Activated CD8-positive, alpha-beta memory T cell treated with anti-CD3 and anti-CD28 coated beads for 36 hours (primary cell): ENCODE measurements around the gene ETV5. TPM values are rescaled to one million over a fixed set of nuclear protein-coding genes. Genes with fewer than 3 reads are reported as not detected.

Experiments
- CTCF ChIA-PET: fragments of 350-600 bp; sonication (Branson Sonifier 250); formaldehyde crosslinking; loops from one replicate; lab custom pipeline; 2021; ENCODE audit warnings: antibody characterized with exemption; lab: Charles Lee
- POLR2A ChIA-PET: fragments of 350-600 bp; sonication (Branson Sonifier 250); formaldehyde crosslinking; loops from one replicate; lab custom pipeline; 2021; ENCODE audit warnings: antibody characterized with exemption; lab: Charles Lee
- total RNA-seq, 2 experiments: library from RNA; stranded (reverse); gene quantifications; one replicate each; pipeline ENCODE4 v1.2.3, GENCODE V29; 2021

ETV5 gene
- total RNA-seq, 2 experiments from 2014 or later, result 1.5 to 2.2 TPM

DNA sequence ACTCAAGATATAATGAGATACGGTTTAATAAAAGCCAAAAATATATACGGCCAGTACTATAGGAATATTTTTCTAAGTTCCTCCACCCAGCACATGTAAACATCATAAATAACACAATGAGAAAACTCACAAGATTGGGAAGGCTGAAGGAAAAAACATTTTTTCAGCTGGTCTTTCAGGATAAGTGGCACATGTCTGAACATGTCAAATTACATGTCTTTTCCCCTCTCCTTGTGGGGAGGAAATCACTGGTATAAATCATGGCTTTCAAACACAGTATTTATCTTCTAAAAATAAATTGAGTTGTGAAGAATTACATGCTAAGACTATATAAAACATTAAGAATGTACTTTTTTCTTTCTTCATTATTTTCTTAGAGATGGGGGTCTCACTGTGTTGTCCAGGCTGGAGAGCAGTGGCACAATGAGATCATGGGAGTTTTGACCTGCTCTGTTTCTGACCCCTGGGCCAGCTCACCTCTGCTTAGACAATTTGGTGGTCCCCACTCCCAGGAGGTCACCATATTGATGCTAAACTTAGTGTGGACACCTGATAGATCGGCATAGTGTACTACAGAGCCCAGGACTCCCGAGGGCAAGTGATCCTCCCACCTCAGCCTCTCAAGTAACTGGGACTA, 32.8 kb downstream of the ETV5 start:
- ChIA-PET CTCF (no interaction called here), POLR2A (no interaction called here)

DNA sequence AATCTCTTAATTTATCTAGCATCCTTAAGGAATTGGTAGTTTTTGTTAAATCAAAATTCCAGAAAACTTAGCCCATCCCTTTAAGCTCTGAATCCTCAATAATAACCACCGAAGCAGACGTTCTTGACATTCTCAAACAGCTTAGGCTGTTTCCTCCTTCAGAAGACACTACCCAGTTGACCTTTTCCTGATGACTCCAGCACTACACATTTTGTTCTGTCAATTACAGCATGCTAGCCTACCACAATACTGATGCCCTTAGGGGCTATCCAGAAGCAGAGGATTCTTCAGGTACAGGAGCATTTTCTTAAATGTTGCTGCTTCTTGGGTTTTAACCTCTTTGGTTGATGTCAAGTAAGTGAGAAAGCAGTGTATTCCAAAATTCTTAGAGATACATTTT, 33.4 kb downstream of the ETV5 start:
- ChIA-PET POLR2A (no interaction called here), CTCF (no interaction called here)

DNA sequence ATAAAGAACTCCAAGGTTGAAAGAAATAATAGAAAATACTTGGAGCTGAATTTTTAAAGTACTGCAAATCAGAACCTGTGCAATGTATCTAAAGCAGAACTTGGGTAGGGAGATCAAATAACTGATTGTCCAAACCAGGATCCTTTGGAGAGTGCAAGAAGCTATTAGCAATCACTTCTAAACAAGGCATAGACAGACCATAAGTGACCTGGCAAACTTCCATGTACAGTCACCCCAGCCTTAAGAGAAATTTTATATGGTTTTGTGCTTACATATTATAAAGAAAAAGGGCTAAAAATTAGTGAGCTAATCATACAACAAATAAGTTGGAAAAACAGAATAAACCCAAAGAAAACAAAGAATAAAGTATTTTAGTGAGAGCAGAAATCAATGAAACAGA, 35.2 kb downstream of the ETV5 start:
- ChIA-PET CTCF (no interaction called here), POLR2A (no interaction called here)

DNA sequence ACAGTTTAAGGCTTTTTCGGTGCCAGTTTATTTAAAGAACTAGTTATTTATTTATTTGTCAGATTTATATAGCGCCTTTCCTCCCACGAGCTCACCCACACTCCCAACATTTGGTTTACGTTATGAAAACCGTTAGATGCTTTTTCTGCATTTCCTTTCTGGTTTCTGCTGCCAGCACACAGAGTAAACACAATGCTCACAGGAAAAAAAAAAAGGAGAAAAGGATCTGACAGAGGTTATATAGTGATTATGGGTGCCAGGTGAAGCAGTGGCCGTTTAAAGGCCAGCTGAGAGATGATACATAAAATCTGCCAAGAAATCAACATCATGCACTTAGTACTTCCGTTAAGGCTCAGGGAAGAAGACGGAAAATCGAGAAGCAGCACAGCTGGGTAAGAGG, 37.9 kb downstream of the ETV5 start:
- ChIA-PET CTCF (no interaction called here), POLR2A (interaction anchor here (0.7 kb wide), 1 partner anchor 9 kb away, joined by 4 read pairs; no protein-coding TSS in a partner anchor)

DNA sequence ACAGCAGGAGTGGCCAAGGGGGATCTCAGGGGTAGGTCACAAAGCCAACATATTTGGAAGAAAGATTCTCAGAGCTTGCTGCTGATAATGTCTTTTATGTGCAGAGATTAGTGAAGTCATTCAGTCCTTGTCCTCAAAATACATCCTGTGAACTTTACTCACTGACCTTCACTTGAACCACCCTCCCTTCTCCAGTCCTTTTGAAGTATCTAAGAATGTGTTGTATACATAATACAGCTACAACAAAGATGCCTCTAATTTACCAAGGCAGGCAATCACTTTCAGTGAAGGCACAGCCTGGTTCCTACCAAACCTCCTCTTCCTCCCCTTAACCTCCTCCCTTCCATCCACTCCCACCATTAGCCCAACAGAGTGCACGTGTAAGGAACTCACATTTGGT, 38.3 kb downstream of the ETV5 start:
- ChIA-PET CTCF (no interaction called here), POLR2A (interaction anchor here (0.7 kb wide), 1 partner anchor 8 kb away, joined by 4 read pairs; no protein-coding TSS in a partner anchor)

DNA sequence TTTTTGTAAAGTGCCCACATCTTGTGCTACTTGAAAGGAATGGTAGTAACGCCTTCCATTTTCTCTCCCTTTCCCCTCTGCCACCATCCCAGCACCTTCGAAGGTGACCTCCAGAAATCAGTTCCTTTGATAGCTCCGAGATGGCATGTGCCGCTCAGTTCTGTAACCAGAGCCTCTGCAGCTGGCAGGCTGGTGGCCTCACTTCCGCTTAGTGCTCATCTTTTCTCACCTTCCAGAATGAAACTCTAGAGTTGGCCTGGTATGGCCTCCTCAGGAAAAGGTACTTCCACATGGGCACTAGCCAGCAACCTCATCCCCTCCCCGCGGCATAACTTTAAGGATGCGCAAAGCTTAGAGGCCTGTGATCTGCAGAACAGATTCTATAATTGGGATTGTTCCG, 38.8 kb downstream of the ETV5 start:
- POLR2A ChIA-PET, result no interaction called here
- CTCF ChIA-PET, result no interaction called here

DNA sequence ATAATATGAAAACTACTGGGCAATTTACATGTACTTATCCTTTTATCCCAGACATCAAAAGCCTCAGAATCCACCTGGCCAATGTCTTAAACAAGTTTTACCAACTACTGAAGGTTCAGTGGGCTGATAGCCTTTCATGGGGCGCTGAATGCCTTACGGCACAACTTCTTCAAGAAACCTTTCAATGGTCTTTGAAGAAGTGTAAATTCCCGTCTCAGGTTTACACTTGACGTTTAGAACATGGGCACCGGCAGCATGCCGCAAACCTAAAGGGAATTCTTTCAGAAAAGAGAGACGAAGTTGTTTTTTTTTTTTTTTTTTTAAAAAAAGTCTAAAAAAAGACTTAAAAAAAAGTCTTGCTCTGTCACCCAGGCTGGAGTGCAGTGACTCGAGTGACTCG, 39.7 kb downstream of the ETV5 start:
- ChIA-PET CTCF (interaction anchor here (0.5 to 0.6 kb wide), 2 partner anchors 33 to 431 kb away, joined by 3 to 5 read pairs; no protein-coding TSS in a partner anchor), POLR2A (no interaction called here)

DNA sequence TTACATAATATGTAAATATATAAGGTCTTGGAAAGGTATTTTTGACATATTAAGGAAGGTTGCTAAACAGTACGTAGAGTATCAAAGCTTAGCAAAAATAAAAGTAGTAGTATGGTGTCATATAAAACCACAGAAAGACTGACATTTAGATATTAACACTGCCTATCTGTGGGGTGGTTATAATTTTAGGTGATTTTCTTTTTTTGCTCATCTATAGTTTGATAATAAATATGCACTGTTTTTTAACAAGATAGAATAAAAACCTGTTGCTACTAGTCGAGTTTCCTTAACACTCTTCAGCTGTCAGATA, 40.7 kb downstream of the ETV5 start:
- ChIA-PET CTCF (no interaction called here), POLR2A (no interaction called here)

DNA sequence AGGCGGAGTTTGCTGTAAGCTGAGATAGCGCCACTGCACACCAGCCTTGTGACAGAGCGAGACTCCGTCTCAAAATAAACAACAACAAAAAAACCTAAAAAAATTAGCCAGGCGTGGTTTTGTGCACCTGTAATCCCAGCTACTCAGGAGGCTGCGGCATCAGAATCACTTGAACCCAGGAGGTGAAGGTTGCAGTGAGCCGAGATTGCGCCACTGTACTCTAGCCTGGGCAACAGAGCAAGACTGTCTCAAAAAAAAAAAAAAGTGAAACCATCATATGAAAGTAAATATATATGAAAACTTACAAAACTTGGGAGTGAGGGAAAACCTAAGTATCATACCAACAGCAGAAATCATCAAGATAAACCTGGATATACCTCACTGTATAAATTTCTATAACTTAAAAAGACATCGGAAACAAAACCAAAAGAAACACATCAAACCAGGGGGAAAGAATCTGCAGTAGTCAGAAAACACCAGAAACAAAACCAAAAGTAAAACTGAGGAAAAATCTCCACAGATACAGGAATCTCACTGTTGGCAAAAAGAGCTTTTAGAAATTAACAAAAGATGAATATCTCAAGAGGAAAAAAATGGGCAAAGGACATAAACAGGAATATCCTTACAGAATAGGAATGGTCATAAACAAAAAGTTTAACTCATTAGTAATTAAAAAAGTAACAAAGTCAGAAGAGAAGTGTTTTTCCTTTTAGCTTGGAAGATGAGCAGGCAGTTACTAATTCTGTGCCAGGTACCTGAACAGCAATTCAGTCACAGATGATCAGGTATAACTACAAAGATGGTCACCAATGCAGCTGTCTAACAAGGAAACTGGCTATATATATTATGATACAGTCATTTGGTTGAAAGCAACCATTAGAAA, 41.3 kb downstream of the ETV5 start:
- ChIA-PET CTCF (no interaction called here), POLR2A (no interaction called here)

DNA sequence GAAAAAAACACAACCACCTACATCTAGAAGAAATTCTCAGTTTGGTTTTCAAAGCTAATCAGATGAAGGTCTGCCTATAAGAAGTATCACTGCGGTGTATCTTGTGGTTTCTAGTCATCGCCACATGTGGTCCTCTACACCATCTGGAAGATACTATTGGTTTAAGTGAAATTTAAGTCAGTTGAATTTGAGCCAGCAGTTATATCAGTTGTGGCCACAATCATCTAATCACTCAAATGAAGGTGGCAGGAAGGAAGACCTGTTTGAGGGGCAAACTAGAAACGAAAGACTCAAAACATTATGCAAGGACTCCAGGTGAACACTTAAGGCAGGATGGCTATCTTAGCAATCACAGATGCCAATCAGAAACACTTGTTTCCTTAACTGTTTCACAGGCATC, 48.7 kb downstream of the ETV5 start:
- POLR2A ChIA-PET, result no interaction called here
- CTCF ChIA-PET, result no interaction called here

DNA sequence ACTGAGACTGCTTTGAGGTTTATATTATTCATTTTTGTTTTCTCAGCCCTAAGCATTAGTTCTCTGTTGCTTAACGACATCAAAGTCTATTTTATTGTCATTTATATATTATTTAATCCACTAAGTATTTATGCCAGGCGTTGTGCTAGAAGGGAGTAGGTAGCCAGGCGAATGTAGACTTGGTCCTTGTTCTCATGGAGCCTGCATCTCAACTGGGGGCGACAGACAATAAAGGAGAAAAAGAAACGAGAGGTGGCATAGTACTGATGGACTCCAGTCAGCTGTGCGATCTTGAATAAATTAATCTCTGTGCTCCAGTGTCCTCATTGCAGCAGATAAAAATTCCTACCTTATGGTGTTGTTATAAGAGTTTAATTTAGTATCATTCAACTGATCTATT, 49.7 kb downstream of the ETV5 start:
- CTCF ChIA-PET, result no interaction called here
- POLR2A ChIA-PET, result no interaction called here

DNA sequence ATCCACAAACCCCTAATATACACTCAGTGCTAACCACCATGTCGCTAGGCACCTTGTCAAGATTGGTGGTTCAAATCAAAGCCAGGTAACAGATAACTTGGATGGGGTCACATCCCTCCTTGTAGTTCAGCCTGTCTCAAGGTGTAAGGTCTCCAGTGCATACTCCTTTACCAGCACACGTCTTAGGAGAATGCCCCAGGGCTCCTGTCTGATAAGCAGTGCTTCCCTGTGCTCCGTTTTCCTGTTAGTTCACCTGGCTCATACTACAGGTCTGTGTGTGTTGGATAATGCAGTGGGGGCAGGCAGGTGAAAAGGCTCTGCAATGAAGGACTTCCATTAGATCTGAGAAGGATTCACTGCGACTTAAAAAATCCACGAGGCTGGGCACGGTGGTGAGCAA, 50.7 kb downstream of the ETV5 start:
- POLR2A ChIA-PET, result no interaction called here

DNA sequence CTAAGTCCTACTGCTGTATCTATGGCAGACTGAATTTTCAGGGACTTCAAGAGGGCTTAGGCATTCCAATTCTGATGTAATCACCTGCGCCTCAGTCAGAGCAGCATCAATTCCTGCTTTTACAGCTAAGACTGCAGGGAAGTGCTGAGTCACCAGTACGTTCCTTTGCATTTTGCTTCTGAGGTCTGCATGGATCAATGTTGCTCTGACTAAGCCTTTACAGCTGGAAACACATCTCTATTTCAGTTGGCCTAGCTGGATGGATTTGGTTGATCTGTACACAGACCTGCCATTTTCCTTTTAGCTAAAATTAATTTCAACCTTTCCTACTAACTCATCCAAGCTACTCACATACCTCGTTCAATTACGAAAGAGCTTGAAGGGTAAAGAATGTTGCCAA, 51.3 kb downstream of the ETV5 start:
- ChIA-PET CTCF (no interaction called here), POLR2A (no interaction called here)

More for the DNA sequence above, 50.7 kb downstream of the ETV5 start:
- CTCF ChIA-PET, result no interaction called here

DNA sequence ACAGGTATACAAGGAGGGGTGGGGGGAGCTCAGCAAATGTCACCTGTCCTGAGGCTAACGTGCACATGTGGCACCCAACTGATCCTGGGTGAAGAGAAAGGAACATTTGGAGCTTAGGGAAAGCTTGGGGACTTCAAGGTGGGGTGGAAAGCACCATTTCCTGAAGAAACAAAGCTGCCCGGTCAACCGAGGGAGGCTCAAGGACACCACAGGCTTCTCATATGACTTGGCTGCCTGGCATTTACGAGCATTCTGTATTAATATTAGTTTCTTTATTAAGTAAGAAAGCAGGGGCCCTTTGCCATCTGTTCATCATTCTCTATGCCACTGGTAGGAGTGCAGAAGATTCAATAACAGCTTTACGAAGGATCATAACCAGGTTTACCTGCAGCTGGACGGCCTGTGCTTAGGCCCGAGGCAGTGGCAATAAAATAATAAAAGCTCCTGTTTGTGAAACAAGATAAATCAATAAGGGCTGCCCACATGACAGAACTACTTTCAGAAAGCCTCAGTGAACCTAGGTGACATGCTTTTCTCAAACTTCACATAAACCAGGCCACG, 54.0 kb downstream of the ETV5 start:
- ChIA-PET POLR2A (no interaction called here), CTCF (no interaction called here)

DNA sequence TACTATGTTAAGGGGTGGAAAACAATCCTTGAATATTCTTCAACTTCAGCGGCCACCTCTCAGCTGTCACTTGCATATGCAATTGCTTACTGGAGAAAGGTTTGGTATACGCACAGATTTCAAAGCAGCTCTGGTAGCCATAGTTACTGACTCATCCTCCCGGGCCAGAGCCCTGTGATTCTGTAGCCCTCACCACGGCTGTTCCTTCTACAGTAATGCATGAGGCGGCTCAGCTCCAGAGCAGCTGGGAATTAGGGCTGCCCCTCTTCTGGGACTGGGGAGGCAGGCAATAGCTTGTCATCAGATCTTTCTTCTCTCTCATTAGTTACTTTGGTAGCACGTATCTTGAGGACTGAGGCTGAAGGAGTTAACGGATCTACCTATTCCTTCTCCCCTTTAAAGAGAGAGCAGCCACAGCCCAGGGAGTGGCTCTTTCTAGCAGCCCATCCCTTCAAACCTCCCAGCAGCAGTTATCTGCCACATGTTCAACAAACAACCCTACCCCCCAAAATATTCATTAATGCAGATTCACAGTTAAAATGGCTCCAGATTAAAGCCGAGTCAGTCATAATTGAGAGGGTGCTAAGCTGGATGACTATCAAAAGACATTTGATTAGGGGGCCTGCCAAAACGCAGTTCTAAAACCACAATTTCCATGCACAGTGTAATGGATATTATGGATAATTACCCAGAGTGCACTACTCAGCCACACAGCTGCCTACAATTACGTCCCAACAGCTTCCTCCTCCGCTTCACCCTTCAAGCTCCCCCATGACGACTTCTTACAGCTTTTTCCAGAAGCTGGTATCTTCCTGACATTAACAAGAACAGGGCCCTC, 54.7 kb downstream of the ETV5 start:
- POLR2A ChIA-PET, result no interaction called here
- CTCF ChIA-PET, result no interaction called here

DNA sequence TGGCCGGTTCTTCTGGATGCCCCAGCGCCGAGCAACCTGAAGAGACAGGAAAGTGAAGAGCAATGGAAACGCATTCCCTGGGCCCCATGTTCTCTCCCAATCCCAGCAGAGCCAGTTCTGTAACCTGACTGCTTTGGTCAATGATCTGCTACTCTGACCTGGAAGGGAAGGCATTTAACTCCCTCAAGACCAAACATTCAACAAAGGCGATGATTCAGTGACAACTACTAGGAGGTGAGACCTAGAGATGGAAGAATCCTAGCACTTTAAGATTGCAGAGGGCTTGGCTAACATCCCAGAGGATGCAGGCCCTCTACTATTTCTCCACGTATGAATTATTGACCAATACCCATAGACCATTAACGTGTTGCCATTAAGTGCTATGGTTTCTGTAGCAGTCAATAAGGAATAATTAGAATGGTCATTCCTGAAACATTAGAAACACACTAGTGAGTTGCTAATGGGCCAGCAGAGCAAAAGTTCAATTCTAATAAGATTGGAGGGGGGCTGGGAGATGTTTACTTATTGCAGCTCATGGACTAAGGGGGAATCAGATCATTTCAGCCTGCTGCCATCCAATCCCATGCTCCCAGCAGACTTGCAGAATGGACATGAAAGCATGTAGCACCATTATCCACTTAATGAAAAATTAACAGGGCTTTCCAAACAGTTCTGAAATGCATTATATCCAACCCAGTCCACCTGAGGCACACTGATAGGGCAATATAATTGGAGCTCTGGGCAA, 56.6 kb downstream of the ETV5 start:
- POLR2A ChIA-PET, result no interaction called here
- CTCF ChIA-PET, result interaction anchor here (0.6 kb wide), 1 partner anchor 478 kb away, joined by 6 read pairs; no protein-coding TSS in a partner anchor

DNA sequence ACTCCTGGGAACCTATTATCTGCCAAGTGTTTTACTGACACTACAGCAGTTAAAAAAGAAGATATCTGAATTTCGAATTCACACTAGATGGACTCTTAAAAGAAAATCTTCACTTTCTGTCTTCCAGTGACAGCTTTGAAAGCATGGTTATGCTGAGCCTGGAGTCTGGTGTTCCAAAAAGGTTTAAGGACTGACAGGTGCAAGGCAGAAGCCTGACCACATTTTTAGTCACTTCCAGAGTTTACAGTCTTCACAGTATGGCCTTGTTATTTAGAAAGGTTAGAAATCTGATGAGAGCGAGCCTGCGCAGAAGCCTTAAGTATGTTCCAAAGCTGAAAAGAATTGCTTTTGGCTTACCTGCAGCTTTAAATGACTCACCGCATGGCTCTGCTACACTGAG, 59.9 kb downstream of the ETV5 start:
- CTCF ChIA-PET, result no interaction called here
- POLR2A ChIA-PET, result no interaction called here

DNA sequence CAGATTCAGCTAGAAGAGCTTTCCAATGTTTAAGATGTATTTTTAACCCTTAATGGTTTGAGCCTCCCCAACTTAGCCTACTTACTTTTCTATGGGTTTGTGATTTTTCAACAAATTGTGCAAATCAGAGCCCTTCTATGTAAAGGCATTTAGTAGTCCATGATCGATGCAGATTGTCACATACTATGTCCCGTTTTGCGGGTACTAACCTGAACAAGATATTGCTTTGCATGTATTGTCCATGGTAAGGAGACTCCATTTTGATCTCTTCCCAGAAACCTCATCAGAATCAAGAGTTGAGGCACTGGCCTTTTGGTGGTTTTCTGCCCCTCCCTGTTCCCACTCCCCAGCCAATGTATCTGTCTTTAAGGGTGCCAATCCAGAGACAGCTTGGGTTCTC, 60.8 kb downstream of the ETV5 start:
- ChIA-PET CTCF (no interaction called here), POLR2A (no interaction called here)

DNA sequence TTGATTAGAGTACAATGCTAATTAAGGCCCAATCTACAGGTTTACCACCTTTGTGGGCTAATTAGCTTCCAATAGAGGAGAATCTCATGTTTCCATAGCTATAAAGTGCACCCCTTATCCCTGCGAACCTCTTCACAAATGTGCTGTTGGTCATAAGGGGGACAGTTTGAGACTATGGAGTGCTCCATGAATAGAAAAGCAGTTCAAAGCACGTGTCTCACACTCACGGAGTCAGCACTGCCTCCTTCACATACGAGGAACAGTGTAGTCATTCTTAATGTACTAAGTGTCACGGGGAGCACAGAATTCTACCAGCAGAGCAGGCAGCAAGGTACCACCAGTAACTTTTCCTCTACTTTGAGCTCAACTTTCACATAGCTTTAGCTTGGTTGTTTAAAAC, 62.1 kb downstream of the ETV5 start:
- ChIA-PET CTCF (no interaction called here), POLR2A (no interaction called here)
